ENCODE data around the gene VIPAS39. TPM values are rescaled to one million over a fixed set of nuclear protein-coding genes. Genes with fewer than 3 reads are reported as not detected.

The VIPAS39 gene
- total and polyA plus RNA-seq, 7 donors: 12.0 to 24.3 (median 18.0) TPM

GRCh38 chr14:77457115-77457521 lies 283 bp downstream of the VIPAS39 start:
- 0% methylated on average over 18 of the region's 18 CpGs for WGBS, 2 donors
- intact Hi-C loops (cut with DNase I): loop anchor here (1.0 to 5.0 kb wide), 4 partner anchors 94 to 305 kb away; partner anchors contain the start of genes ALKBH1, SLIRP, SNW1 and SPTLC2

GRCh38 chr14:77455966-77456640 lies 1.3 kb downstream of the VIPAS39 start:
- 61 to 81% methylated on average over 2 of the region's 2 CpGs for WGBS, 2 donors
- TF ChIP-seq, protein P1, sequence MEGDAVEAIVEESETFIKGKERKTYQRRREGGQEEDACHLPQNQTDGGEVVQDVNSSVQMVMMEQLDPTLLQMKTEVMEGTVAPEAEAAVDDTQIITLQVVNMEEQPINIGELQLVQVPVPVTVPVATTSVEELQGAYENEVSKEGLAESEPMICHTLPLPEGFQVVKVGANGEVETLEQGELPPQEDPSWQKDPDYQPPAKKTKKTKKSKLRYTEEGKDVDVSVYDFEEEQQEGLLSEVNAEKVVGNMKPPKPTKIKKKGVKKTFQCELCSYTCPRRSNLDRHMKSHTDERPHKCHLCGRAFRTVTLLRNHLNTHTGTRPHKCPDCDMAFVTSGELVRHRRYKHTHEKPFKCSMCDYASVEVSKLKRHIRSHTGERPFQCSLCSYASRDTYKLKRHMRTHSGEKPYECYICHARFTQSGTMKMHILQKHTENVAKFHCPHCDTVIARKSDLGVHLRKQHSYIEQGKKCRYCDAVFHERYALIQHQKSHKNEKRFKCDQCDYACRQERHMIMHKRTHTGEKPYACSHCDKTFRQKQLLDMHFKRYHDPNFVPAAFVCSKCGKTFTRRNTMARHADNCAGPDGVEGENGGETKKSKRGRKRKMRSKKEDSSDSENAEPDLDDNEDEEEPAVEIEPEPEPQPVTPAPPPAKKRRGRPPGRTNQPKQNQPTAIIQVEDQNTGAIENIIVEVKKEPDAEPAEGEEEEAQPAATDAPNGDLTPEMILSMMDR (IDR thresholded peaks at IDR 0.05): no peak
- TF ChIP-seq EP300 (IDR thresholded peaks at IDR 0.05) (no peak), POLR2AphosphoS5 (IDR thresholded peaks at IDR 0.05) (no peak)
- Histone ChIP-seq H3K36me3 (peaks cover 9 to 41% (median 20%) of the 10 kb centered on the region in 4 donors), H3K9me3 (no peaks in the 10 kb centered on the region), H3K4me3 (peak overlapping the region in 1 of 4 donors; percentile 90), H3K27ac (no peak overlapping the region), H3K4me1 (peaks cover 0 to 32% (median 20%) of the 10 kb centered on the region in 4 donors), H3K27me3 (no peaks in the 10 kb centered on the region)
- no peak for DNase-seq
- intact Hi-C loops (cut with DNase I): loop anchor here (5.0 kb wide), 3 partner anchors 161 to 306 kb away; partner anchors contain the start of genes ALKBH1, SLIRP, SNW1 and SPTLC2

More at GRCh38 chr14:77457115-77457521, 283 bp downstream of the VIPAS39 start:
- Histone ChIP-seq H3K4me1 (peaks cover 0 to 32% (median 20%) of the 10 kb centered on the region in 4 donors), H3K27me3 (no peaks in the 10 kb centered on the region), H3K27ac (peak overlapping the region; percentile 85 to 96 (median 90)), H3K9me3 (no peaks in the 10 kb centered on the region), H3K4me3 (peak overlapping the region; percentile 61 to 90 (median 84)), H3K36me3 (peaks cover 17 to 41% (median 28%) of the 10 kb centered on the region in 4 donors)
- TF ChIP-seq POLR2AphosphoS5 (IDR thresholded peaks at IDR 0.05) (no peak), POLR2A (IDR thresholded peaks at IDR 0.05) (no peak)
- DNase-seq: peak; percentile 64

GRCh38 chr14:77442196-77442595 lies 15.2 kb downstream of the VIPAS39 start:
- Histone ChIP-seq H3K36me3 (peaks cover 24 to 92% (median 36%) of the 10 kb centered on the region in 4 donors), H3K4me1 (no peaks in the 10 kb centered on the region), H3K27me3 (no peaks in the 10 kb centered on the region), H3K27ac (no peak overlapping the region), H3K4me3 (no peak overlapping the region), H3K9me3 (no peaks in the 10 kb centered on the region)
- no peak for DNase-seq
- TF ChIP-seq POLR2A (IDR thresholded peaks at IDR 0.05): no peak
- TF ChIP-seq, protein P1 (IDR thresholded peaks at IDR 0.05): no peak
- TF ChIP-seq EP300 (IDR thresholded peaks at IDR 0.05): no peak
- no peak for TF ChIP-seq POLR2AphosphoS5 (IDR thresholded peaks at IDR 0.05)
- intact Hi-C loops (cut with DNase I): no loop called here
- 96 to 97% methylated on average over 2 of the region's 2 CpGs for WGBS, 2 donors

DNA sequence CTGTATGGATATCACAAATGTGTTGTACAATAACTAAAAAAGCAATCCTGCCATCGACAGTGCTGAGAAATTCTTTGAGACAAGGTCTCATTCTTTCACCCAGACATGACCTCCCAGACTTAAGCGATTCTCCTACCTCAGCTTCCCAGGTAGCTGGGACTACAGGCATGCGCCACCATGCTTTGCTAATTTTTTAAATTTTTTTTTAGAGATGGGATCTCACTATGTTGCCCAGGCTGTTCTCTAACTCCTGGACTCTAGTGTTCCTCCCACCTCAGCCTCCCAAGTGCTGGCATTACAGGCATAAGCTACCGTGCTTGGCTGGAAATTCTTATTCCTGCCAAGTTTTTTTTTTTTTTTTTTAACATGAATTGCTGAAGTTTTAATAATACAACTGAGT lies 17.5 kb downstream of the VIPAS39 start:
- Histone ChIP-seq H3K36me3 (peaks cover 24 to 93% (median 42%) of the 10 kb centered on the region in 4 donors), H3K27me3 (no peaks in the 10 kb centered on the region), H3K4me3 (no peak overlapping the region), H3K9me3 (no peaks in the 10 kb centered on the region), H3K27ac (no peak overlapping the region), H3K4me1 (no peaks in the 10 kb centered on the region)
- TF ChIP-seq EP300 (IDR thresholded peaks at IDR 0.05) (no peak), POLR2AphosphoS5 (IDR thresholded peaks at IDR 0.05) (no peak), POLR2A (IDR thresholded peaks at IDR 0.05) (no peak)
- TF ChIP-seq, protein P1 (IDR thresholded peaks at IDR 0.05): no peak
- intact Hi-C loops (cut with DNase I): no loop called here
- 95% methylated on average over 4 of the region's 4 CpGs for WGBS, 2 donors
- no peak for DNase-seq

DNA sequence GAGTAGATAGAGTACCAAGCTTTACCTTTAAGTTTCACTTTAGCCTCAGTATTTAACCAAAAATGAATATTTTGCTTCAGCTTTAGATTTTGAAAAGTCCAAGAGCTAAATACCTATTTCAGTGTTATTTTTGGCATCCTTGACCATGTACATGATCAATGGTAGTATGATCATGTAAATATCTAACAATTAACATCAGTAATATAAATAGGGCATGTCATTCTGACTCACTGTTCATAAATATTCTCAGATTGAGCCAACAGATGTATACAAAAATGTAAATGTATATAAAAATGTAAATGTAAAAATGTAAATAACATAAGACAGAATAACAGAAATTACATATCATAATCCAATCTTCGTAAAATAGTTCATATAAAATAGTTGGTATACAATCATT lies 18.8 kb downstream of the VIPAS39 start:
- intact Hi-C loops (cut with DNase I): no loop called here
- Histone ChIP-seq H3K27ac (no peak overlapping the region), H3K36me3 (peaks cover 23 to 96% (median 42%) of the 10 kb centered on the region in 4 donors), H3K4me1 (no peaks in the 10 kb centered on the region), H3K4me3 (no peak overlapping the region), H3K27me3 (no peaks in the 10 kb centered on the region), H3K9me3 (no peaks in the 10 kb centered on the region)
- TF ChIP-seq, protein P1 (IDR thresholded peaks at IDR 0.05): no peak
- no peak for TF ChIP-seq POLR2A (IDR thresholded peaks at IDR 0.05)
- TF ChIP-seq EP300 (IDR thresholded peaks at IDR 0.05): no peak
- no peak for TF ChIP-seq POLR2AphosphoS5 (IDR thresholded peaks at IDR 0.05)
- 94 to 98% methylated on average over 1 of the region's 1 CpG for WGBS, 2 donors
- no peak for DNase-seq
